ENCODE measurements around the gene MALRD1. TPM values are rescaled to one million over a fixed set of nuclear protein-coding genes. Genes with fewer than 3 reads are reported as not detected.

MALRD1 gene
- total RNA-seq, 2 experiments from 2014 or later, result not detected

DNA sequence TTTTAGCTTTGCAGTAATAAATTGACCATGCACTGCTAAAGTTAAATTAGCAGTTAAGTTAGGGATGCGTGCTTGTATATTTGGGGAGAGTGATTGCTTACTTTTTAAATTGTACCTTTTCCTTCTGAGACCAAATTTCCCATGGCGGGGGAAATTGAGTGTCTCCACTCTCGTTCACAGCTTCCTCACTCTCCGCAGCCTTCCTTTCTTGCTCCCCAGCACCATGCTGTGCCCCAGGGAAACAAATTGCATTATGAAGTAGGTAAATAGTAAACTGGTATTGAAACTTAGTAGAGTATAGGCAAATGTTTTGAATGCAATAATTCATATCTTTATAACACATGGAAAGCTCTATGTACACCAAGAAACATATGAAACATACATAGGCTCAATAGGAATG, 85.4 kb downstream of the MALRD1 start:
- Mint-ChIP-seq H3K4me3 (no peak overlapping the region), H3K27me3 (no peaks in the 10 kb centered on the region), H3K4me1 (no peaks in the 10 kb centered on the region), H3K36me3 (ENCODE audit: low read depth) (no peaks in the 10 kb centered on the region), H3K27ac (no peak overlapping the region), H3K9me3 (peaks cover 4% of the 10 kb centered on the region)
- ChIA-PET POLR2A (no interaction called here), CTCF (no interaction called here)
- DNase-seq, result no peak

DNA sequence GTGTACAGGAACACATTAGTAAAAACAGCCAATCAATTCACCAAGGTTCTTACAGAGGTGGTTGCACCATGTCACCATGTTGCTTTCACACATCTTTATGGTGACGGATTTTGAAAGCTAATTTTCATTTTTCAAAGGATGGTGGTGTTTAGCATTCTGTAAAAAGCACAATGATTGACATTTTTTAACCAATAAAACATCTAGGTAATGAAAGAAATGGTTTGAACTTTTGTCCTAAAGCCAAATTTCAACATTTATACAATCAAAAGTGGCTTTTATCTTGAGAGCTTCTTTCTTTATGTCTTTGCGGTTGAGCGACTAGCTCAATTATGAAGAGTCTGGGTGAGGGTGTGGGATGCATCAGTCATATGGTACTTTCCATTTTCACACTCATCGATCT, 94.4 kb downstream of the MALRD1 start:
- peaks cover 18% of the 10 kb centered on the region for H3K9me3 Mint-ChIP-seq
- H3K4me1 Mint-ChIP-seq, result no peaks in the 10 kb centered on the region
- POLR2A ChIA-PET, result no interaction called here
- no peak overlapping the region for H3K27ac Mint-ChIP-seq
- DNase-seq, result no peak
- no peaks in the 10 kb centered on the region for H3K36me3 Mint-ChIP-seq (ENCODE audit: low read depth)
- H3K27me3 Mint-ChIP-seq, result no peaks in the 10 kb centered on the region
- CTCF ChIA-PET, result no interaction called here
- no peak overlapping the region for H3K4me3 Mint-ChIP-seq

DNA sequence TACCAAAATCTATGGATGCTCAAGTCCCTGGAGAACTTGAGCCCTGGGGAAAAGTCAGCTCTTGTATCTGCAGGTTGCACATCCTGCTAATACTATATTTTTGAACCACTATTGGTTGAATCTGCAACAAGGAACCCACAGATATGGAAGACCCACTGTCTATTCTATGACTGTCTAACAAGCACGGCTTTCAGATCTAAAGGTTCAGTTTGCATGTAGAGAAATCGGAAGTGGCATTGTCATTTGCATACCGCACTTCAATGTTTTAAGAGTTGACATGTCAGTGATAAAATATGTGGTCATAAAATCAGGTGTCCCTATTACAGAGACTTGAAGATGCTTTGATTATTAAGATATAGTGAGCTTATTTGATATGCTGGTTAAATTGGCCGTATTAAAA, 95.6 kb downstream of the MALRD1 start:
- POLR2A ChIA-PET, result no interaction called here
- Mint-ChIP-seq H3K4me3 (no peak overlapping the region), H3K36me3 (ENCODE audit: low read depth) (no peaks in the 10 kb centered on the region), H3K27me3 (no peaks in the 10 kb centered on the region), H3K9me3 (peaks cover 19% of the 10 kb centered on the region), H3K4me1 (no peaks in the 10 kb centered on the region), H3K27ac (no peak overlapping the region)
- CTCF ChIA-PET, result no interaction called here
- DNase-seq, result no peak

DNA sequence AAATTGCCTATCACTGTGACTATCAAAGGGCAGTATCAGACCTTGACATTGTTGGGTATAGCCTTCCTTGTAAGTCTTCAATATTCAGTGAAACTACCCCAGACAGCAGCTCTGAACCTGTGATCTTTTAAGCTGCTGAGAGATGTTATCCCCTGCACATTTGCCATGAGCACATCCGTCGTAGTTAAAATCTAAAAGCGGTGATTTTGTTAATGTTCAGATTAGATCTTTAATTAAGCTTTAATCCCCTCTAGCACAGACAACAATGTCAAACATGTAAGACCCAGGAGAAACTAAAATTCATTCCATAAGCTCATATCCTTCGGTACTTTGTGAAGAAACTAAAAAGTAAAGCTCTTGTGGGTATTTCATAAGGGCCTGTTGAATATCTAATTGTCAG, 105.8 kb downstream of the MALRD1 start:
- no peak overlapping the region for H3K27ac Mint-ChIP-seq
- POLR2A ChIA-PET, result no interaction called here
- H3K27me3 Mint-ChIP-seq, result no peaks in the 10 kb centered on the region
- no peak overlapping the region for H3K4me3 Mint-ChIP-seq
- no peaks in the 10 kb centered on the region for H3K4me1 Mint-ChIP-seq
- CTCF ChIA-PET, result no interaction called here
- no peak for DNase-seq
- peaks cover 8% of the 10 kb centered on the region for H3K9me3 Mint-ChIP-seq
- H3K36me3 Mint-ChIP-seq (ENCODE audit: low read depth), result no peaks in the 10 kb centered on the region

DNA sequence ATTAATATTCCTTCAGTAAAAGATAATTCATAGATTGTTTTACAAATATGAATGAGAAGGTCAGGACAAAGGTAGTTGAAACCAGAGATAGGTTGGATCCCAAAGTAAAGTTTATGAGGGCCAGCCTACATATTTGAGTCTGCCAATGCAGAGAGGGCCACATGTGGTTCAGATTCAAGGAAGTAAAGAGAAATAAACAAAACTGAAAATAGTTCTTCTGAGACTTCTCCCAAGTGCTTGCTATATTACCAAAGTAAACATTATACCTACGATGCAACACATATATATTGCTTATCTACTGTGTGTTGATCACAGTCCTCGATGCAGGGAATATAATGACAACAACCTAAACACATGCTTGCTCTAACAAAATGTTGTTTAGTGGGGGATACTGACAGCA, 109.8 kb downstream of the MALRD1 start:
- no peaks in the 10 kb centered on the region for H3K4me1 Mint-ChIP-seq
- no peak for DNase-seq
- H3K9me3 Mint-ChIP-seq, result peaks cover 8% of the 10 kb centered on the region
- CTCF ChIA-PET, result no interaction called here
- H3K4me3 Mint-ChIP-seq, result no peak overlapping the region
- no peaks in the 10 kb centered on the region for H3K27me3 Mint-ChIP-seq
- POLR2A ChIA-PET, result no interaction called here
- no peaks in the 10 kb centered on the region for H3K36me3 Mint-ChIP-seq (ENCODE audit: low read depth)
- H3K27ac Mint-ChIP-seq, result no peak overlapping the region

DNA sequence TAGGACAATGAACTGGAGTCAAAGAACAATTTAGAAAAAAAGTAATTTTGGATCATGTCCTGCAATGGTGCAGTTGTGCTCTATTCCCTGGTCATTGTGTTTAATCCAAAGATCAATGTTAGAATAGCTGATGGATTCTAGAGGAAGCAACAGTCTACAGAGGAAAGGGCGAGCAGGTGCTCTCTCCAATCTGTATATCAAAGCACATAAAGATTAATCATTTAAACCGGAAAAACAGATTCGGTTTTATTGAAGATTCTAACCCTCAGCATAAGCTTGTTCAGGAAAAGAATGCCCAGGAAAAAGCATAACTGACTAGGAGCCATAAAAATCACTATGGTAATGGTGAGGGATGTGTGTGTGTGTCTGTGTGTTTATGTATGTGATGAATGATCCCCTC, 110.3 kb downstream of the MALRD1 start:
- no peak for DNase-seq
- Mint-ChIP-seq H3K27me3 (no peaks in the 10 kb centered on the region), H3K9me3 (peaks cover 9% of the 10 kb centered on the region), H3K4me1 (no peaks in the 10 kb centered on the region), H3K36me3 (ENCODE audit: low read depth) (no peaks in the 10 kb centered on the region), H3K4me3 (no peak overlapping the region), H3K27ac (no peak overlapping the region)
- ChIA-PET CTCF (no interaction called here), POLR2A (no interaction called here)

DNA sequence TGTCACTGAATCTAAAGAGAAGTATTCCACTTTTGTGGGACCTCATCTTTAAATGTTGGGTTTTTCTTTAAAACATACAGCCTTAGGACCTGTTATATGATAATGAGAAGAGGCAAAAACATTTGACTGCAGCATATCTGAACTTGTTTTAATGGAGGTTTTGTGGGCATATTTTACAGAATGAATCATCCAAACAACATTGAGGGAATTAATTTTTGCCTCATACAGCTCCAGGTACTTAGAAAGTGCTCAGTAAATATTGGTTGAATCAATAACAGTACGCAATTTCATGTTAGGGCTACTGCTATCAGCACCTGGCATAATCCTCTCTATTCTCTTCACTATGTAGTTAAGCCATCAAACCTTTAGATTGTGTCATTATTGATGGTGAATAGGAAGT, 115.9 kb downstream of the MALRD1 start:
- ChIA-PET CTCF (no interaction called here), POLR2A (no interaction called here)
- no peaks in the 10 kb centered on the region for H3K36me3 Mint-ChIP-seq (ENCODE audit: low read depth)
- H3K27me3 Mint-ChIP-seq, result no peaks in the 10 kb centered on the region
- H3K4me3 Mint-ChIP-seq, result no peak overlapping the region
- H3K27ac Mint-ChIP-seq, result no peak overlapping the region
- no peak for DNase-seq
- H3K4me1 Mint-ChIP-seq, result no peaks in the 10 kb centered on the region
- H3K9me3 Mint-ChIP-seq, result peaks cover 5% of the 10 kb centered on the region

DNA sequence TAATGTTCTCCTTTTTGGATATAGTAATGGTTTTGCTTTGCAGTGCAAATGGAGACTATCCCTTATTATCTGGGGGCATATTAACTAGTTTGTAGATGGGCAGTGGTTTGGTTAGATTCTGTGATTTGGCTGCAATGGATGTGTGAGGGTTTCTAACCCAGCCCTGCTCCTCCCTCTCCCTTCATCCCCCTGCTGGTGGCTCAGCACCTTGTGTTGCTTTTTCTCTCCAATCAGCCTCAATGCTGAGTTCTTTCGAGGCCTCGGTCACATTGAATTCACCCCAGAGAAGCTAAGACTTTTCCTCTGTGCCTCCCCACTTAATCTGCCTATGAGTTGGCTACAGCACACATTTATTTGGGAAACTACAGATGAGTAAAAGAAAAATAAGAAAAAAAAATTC, 120.0 kb downstream of the MALRD1 start:
- Mint-ChIP-seq H3K36me3 (ENCODE audit: low read depth) (no peaks in the 10 kb centered on the region), H3K27ac (no peak overlapping the region), H3K9me3 (peaks cover 5% of the 10 kb centered on the region), H3K4me1 (no peaks in the 10 kb centered on the region), H3K4me3 (no peak overlapping the region), H3K27me3 (no peaks in the 10 kb centered on the region)
- ChIA-PET CTCF (no interaction called here), POLR2A (no interaction called here)
- no peak for DNase-seq

DNA sequence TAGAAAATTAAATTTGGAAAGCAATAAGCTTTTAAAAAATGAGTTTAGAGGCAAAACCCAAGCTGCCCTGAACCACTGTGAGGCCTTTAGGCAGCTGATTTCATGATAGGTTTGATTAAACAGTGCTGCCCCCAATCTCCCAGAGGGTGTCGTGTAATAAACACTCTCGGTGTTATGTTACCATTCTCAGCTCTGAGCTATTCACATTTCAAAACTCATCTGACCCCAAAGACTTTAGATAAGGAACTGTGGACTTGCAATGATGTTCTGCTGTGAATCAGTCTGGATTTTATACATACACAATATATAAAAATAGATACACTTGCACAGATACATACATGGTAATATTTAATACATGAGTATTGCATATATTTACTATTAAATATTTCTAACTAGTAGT, 120.4 kb downstream of the MALRD1 start:
- Mint-ChIP-seq H3K9me3 (peaks cover 3% of the 10 kb centered on the region), H3K36me3 (ENCODE audit: low read depth) (no peaks in the 10 kb centered on the region), H3K4me1 (no peaks in the 10 kb centered on the region), H3K27me3 (no peaks in the 10 kb centered on the region), H3K27ac (no peak overlapping the region), H3K4me3 (no peak overlapping the region)
- ChIA-PET POLR2A (no interaction called here), CTCF (no interaction called here)
- no peak for DNase-seq

DNA sequence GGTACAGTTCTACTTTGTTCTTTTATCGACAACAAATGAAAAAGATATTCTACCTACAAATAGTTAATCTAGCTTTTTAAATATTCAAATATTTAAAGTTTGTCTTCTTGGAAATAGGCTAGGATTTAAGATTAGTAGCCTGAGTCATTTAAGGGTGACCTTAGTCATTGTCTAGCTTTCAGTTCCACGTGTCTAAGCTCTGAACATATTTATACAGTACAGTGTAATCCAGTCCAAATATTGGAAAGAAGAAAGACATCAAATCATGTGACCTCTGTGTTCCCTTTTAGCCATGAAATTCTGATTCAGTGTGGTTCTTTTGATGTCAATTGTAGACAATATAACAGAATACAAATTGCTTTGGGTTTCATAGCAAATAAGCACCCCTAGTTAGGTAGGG, 121.1 kb downstream of the MALRD1 start:
- Mint-ChIP-seq H3K4me3 (no peak overlapping the region), H3K36me3 (ENCODE audit: low read depth) (no peaks in the 10 kb centered on the region)

DNA sequence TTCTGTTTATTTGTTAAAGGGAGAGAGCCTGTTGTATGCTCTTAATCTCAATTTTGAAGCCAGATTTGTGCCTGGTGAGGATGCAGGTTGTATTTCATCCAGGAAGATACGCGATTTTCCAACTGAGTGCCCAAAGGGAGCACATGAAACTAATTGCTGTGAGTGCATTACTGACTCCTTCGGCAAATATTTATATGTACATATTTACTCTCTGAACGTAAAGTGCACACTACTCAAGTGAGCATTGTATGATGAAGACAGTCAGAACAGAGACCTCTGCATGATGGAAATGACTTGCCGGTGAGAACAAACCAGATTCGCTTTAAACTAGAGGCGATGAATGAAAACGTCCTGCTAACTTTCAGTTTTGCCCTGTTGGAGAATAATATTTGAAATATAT, 130.1 kb downstream of the MALRD1 start:
- Mint-ChIP-seq H3K27ac (no peak overlapping the region), H3K4me3 (no peak overlapping the region), H3K27me3 (no peaks in the 10 kb centered on the region), H3K36me3 (ENCODE audit: low read depth) (no peaks in the 10 kb centered on the region), H3K4me1 (no peaks in the 10 kb centered on the region), H3K9me3 (peaks cover 11% of the 10 kb centered on the region)
- DNase-seq, result no peak
- ChIA-PET CTCF (no interaction called here), POLR2A (no interaction called here)

More for the DNA sequence above, 121.1 kb downstream of the MALRD1 start:
- H3K4me1 Mint-ChIP-seq, result no peaks in the 10 kb centered on the region
- no peak for DNase-seq
- peaks cover 3% of the 10 kb centered on the region for H3K9me3 Mint-ChIP-seq
- H3K27ac Mint-ChIP-seq, result no peak overlapping the region
- POLR2A ChIA-PET, result no interaction called here
- no peaks in the 10 kb centered on the region for H3K27me3 Mint-ChIP-seq
- CTCF ChIA-PET, result no interaction called here

DNA sequence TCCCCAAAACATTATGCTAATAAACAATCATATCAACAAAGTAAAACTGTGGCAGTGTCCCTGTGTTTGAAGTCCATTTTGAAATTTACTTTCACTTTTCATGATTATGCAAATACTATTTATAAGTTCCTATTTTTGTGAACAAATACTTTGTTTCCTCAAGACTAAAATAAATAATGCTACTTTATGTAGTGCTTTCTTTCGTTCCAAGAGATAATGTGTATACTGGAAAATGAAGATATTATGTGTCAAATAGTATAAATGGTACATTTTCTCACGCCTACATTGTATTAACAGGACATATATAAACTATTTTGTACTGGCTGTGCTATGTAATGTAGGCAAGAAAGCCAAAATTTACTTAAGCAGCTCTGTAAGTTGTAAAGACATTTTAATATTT, 136.3 kb downstream of the MALRD1 start:
- no peak for DNase-seq
- no peaks in the 10 kb centered on the region for H3K4me1 Mint-ChIP-seq
- no peak overlapping the region for H3K27ac Mint-ChIP-seq
- ChIA-PET POLR2A (no interaction called here), CTCF (no interaction called here)
- H3K9me3 Mint-ChIP-seq, result peaks cover 14% of the 10 kb centered on the region
- no peaks in the 10 kb centered on the region for H3K27me3 Mint-ChIP-seq
- H3K36me3 Mint-ChIP-seq (ENCODE audit: low read depth), result no peaks in the 10 kb centered on the region
- no peak overlapping the region for H3K4me3 Mint-ChIP-seq

DNA sequence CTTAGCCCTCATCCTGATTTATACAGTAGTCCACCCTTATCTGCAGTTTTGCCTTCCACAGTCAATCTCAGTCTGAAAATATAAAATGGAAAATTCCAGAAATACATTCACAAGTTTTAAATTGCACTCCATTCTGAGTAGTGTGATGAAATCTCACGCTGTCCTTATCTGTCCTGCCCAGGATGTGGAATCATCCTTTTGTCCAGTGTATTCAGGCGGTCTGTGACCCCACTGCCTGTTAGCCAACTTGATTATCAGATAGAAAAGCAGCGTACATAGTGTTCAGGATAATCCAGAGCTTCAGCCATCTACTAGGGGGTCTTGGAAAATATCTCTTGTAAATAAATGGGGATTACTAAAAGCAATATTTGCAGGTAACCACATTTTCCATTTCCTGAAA, 146.3 kb downstream of the MALRD1 start:
- no peak overlapping the region for H3K4me3 Mint-ChIP-seq
- CTCF ChIA-PET, result no interaction called here
- H3K4me1 Mint-ChIP-seq, result no peaks in the 10 kb centered on the region
- peaks cover 2% of the 10 kb centered on the region for H3K9me3 Mint-ChIP-seq
- H3K36me3 Mint-ChIP-seq (ENCODE audit: low read depth), result no peaks in the 10 kb centered on the region
- no peak for DNase-seq
- no peaks in the 10 kb centered on the region for H3K27me3 Mint-ChIP-seq
- H3K27ac Mint-ChIP-seq, result no peak overlapping the region
- POLR2A ChIA-PET, result no interaction called here

DNA sequence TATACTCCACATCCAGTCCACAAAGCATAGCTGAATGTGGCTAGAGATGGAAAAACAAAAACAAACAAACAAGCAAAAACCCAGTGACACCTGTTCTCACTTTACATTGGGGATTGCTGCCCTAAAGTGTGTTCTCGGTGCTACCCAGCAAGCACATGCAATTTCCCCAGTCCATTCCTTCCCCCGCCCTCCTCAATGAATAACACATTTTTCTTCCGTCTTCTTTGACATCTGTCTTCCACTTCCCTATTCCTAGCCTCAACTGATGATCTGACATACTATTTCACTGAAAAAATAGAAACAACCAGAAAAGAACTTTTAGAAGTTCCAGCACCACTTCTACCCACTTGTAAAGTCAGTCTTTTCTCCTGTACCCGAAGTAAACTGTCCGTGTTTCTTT, 147.1 kb downstream of the MALRD1 start:
- no peaks in the 10 kb centered on the region for H3K27me3 Mint-ChIP-seq
- no peak for DNase-seq
- H3K4me3 Mint-ChIP-seq, result no peak overlapping the region
- no peak overlapping the region for H3K27ac Mint-ChIP-seq
- CTCF ChIA-PET, result no interaction called here
- H3K4me1 Mint-ChIP-seq, result no peaks in the 10 kb centered on the region
- H3K9me3 Mint-ChIP-seq, result peaks cover 2% of the 10 kb centered on the region
- no peaks in the 10 kb centered on the region for H3K36me3 Mint-ChIP-seq (ENCODE audit: low read depth)
- POLR2A ChIA-PET, result no interaction called here

DNA sequence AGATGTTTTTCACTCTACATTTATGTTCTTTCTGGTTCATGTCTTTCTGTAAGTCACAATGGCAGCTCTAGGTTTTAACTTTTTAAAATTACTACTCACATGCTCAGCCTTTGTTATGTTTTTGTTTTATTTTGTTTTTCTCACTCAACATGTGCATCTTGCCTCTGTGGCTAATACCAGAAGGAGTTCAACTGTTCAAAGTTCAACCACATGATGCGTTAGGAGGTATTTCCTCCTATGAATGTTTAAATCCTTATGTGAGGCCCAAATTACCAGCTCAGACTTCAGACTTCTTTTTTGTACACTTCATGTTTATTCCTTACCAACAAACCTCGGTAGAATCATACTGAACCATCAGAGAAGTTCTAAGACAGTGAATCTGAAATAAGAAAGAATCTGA, 151.6 kb downstream of the MALRD1 start:
- ChIA-PET POLR2A (no interaction called here), CTCF (no interaction called here)
- DNase-seq, result no peak
- no peak overlapping the region for H3K4me3 Mint-ChIP-seq
- H3K27ac Mint-ChIP-seq, result no peak overlapping the region
- H3K4me1 Mint-ChIP-seq, result no peaks in the 10 kb centered on the region
- H3K36me3 Mint-ChIP-seq (ENCODE audit: low read depth), result no peaks in the 10 kb centered on the region
- no peaks in the 10 kb centered on the region for H3K27me3 Mint-ChIP-seq
- H3K9me3 Mint-ChIP-seq, result peaks cover 7% of the 10 kb centered on the region
